GM23338 (cell line): ENCODE results near the gene STX7. TPM values are rescaled to one million over a fixed set of nuclear protein-coding genes. Genes with fewer than 3 reads are reported as not detected.

Source experiments
- ATAC-seq: fragments of 200-7000 bp; cut with Tn5 transposase; 3 replicates; pipeline ENCODE4 v1.9.1; 2020
- DNase-seq: peaks from one replicate; pipeline ENCODE4 v3.0.0-alpha.2; 2015; ENCODE audit warnings: low spot score
- H2AFZ ChIP-seq: fragments of 200-600 bp; sonication (generic); 2 replicates; pipeline ENCODE4 v1.8.0; 2016; ENCODE audit warnings: antibody characterized with exemption, mild to moderate bottlenecking, moderate library complexity
- H3F3A ChIP-seq: fragments of 200-600 bp; sonication (generic); replicated peaks from 2 replicates; pipeline ENCODE4 v1.8.0; 2017; ENCODE audit warnings: antibody characterized with exemption, mixed run types, low read depth
- H3K27ac ChIP-seq: fragments of 200-600 bp; sonication (generic); 2 replicates; pipeline ENCODE4 v1.6.1; 2016; ENCODE audit warnings: low read depth
- H3K27me3 ChIP-seq: fragments of 200-600 bp; sonication (generic); 2 replicates; pipeline ENCODE4 v1.8.0; 2016; ENCODE audit warnings: mild to moderate bottlenecking, mixed run types, moderate library complexity; ENCODE audit not compliant: insufficient read depth
- H3K36me3 ChIP-seq: fragments of 200-600 bp; sonication (generic); 2 replicates; pipeline ENCODE4 v1.8.0; 2016; ENCODE audit warnings: mild to moderate bottlenecking; ENCODE audit not compliant: insufficient read depth
- H3K4me1 ChIP-seq: fragments of 200-600 bp; sonication (generic); 2 replicates; pipeline ENCODE4 v1.8.0; 2016; ENCODE audit warnings: mild to moderate bottlenecking, moderate library complexity; ENCODE audit not compliant: insufficient read depth
- H3K4me2 ChIP-seq: fragments of 200-600 bp; sonication (generic); 2 replicates; pipeline ENCODE4 v1.7.1; 2017; ENCODE audit warnings: mixed run types
- H3K4me3 ChIP-seq: fragments of 200-600 bp; sonication (generic); 2 replicates; pipeline ENCODE4 v1.6.1; 2016; ENCODE audit warnings: mixed run types
- H3K79me2 ChIP-seq: fragments of 200-600 bp; sonication (generic); replicated peaks from 2 replicates; pipeline ENCODE4 v1.8.0; 2017; ENCODE audit warnings: mild to moderate bottlenecking; ENCODE audit not compliant: insufficient read depth
- H3K9me2 ChIP-seq: fragments of 200-600 bp; sonication (generic); 2 replicates; pipeline ENCODE4 v1.8.0; 2017; ENCODE audit not compliant: insufficient read depth
- H4K20me1 ChIP-seq: fragments of 200-600 bp; sonication (generic); replicated peaks from 2 replicates; pipeline ENCODE4 v1.8.0; 2017; ENCODE audit warnings: mild to moderate bottlenecking; ENCODE audit not compliant: insufficient read depth
- H3K27ac Mint-ChIP-seq: 2 replicates; pipeline ENCODE4 v1.8.0; 2020; ENCODE audit warnings: inconsistent platforms, mild to moderate bottlenecking, moderate library complexity, mixed read lengths
- H3K27me3 Mint-ChIP-seq: 3 replicates; pipeline ENCODE4 v1.8.0; 2022; ENCODE audit warnings: low read depth, mild to moderate bottlenecking, moderate library complexity, mixed read lengths, inconsistent platforms; ENCODE audit not compliant: insufficient read depth, poor library complexity
- H3K36me3 Mint-ChIP-seq: 3 replicates; pipeline ENCODE4 v1.8.0; 2021; ENCODE audit warnings: low read depth, mild to moderate bottlenecking, inconsistent platforms, moderate library complexity, mixed read lengths
- H3K4me1 Mint-ChIP-seq: 3 replicates; pipeline ENCODE4 v1.8.0; 2020; ENCODE audit warnings: mild to moderate bottlenecking, inconsistent platforms, mixed read lengths
- H3K4me3 Mint-ChIP-seq: 3 replicates; pipeline ENCODE4 v1.8.0; 2021; ENCODE audit warnings: moderate library complexity, mild to moderate bottlenecking, inconsistent platforms, mixed read lengths
- H3K9me3 Mint-ChIP-seq: 3 replicates; pipeline ENCODE4 v1.8.0; 2020; ENCODE audit warnings: moderate library complexity, mild to moderate bottlenecking, inconsistent platforms, mixed read lengths
- CREB1 ChIP-seq: fragments of 250-450 bp; sonication (Bioruptor Pico); IDR thresholded peaks from 2 replicates; pipeline ENCODE4 v1.5.0; 2020; ENCODE audit warnings: low read depth, mild to moderate bottlenecking, moderate library complexity
- ETS1 ChIP-seq: IDR thresholded peaks from 2 replicates; pipeline ENCODE4 v1.6.1; 2016; ENCODE audit warnings: antibody characterized with exemption
- EZH2 ChIP-seq: fragments of 200-600 bp; sonication (generic); IDR thresholded peaks from one replicate; pipeline ENCODE4 v1.8.0; 2017; ENCODE audit warnings: antibody characterized with exemption, mild to moderate bottlenecking, low read depth; ENCODE audit not compliant: unreplicated experiment
- JUNB ChIP-seq: IDR thresholded peaks from one replicate; pipeline ENCODE4 v1.6.1; 2016; ENCODE audit warnings: antibody characterized with exemption; ENCODE audit not compliant: unreplicated experiment
- NANOG ChIP-seq: IDR thresholded peaks from 2 replicates; pipeline ENCODE4 v1.6.1; 2016; ENCODE audit warnings: antibody characterized with exemption, borderline replicate concordance
- POLR2AphosphoS5 ChIP-seq: IDR thresholded peaks from 2 replicates; pipeline ENCODE4 v1.6.1; 2016; ENCODE audit warnings: antibody characterized with exemption, low read depth
- REST ChIP-seq: IDR thresholded peaks from one replicate; pipeline ENCODE4 v1.6.1; 2018; ENCODE audit warnings: antibody characterized with exemption; ENCODE audit not compliant: unreplicated experiment
- STAT1 ChIP-seq: IDR thresholded peaks from one replicate; pipeline ENCODE4 v1.6.1; 2016; ENCODE audit warnings: antibody characterized with exemption; ENCODE audit not compliant: unreplicated experiment
- ZNF114 ChIP-seq: fragments of 250-450 bp; sonication (Bioruptor Pico); IDR thresholded peaks from 2 replicates; pipeline ENCODE4 v1.5.0; 2020; ENCODE audit warnings: mild to moderate bottlenecking, moderate library complexity
- ZNF331 ChIP-seq: fragments of 250-450 bp; sonication (Bioruptor Pico); IDR thresholded peaks from 2 replicates; pipeline ENCODE4 v1.5.0; 2020; ENCODE audit warnings: low read depth, mild to moderate bottlenecking, moderate library complexity
- polyA plus RNA-seq: library from polyadenylated mRNA; unstranded; fragments of >200 nt; fragmentation: Nextera tagmentation; extraction: Ambion mirVana; gene quantifications from 2 replicates; pipeline ENCODE4 v1.2.1, GENCODE V29; 2016
- total RNA-seq: library from RNA; depleted of rRNA; stranded (reverse); fragments of >200 nt; shearing (Covaris generic); gene quantifications from 2 replicates; pipeline ENCODE4 v1.2.3, GENCODE V29; 2014
- TF ChIP-seq, protein P1 (sequence below): fragments of 250-450 bp; sonication (Bioruptor Pico); IDR thresholded peaks from 2 replicates; pipeline ENCODE4 v1.5.0; 2020; ENCODE audit warnings: mild to moderate bottlenecking, moderate library complexity
- TF ChIP-seq, protein P2 (sequence below), 2 experiments: fragments of 200-600 bp in 1 of 2; sonication (generic) in 1 of 2; conservative IDR thresholded peaks; 2 replicates each; pipeline versions ENCODE4 v1.5.1 to v1.6.1; 2016 to 2017; ENCODE audit warnings: antibody characterized with exemption in 2 of 2, low read depth in 2 of 2, mild to moderate bottlenecking in 2 of 2, moderate library complexity in 1 of 2

The STX7 gene
- total and polyA plus RNA-seq, 2 experiments from 2014 or later: 22.4 to 28.8 TPM

- no peak for TF ChIP-seq JUNB
- TF ChIP-seq, protein P1, sequence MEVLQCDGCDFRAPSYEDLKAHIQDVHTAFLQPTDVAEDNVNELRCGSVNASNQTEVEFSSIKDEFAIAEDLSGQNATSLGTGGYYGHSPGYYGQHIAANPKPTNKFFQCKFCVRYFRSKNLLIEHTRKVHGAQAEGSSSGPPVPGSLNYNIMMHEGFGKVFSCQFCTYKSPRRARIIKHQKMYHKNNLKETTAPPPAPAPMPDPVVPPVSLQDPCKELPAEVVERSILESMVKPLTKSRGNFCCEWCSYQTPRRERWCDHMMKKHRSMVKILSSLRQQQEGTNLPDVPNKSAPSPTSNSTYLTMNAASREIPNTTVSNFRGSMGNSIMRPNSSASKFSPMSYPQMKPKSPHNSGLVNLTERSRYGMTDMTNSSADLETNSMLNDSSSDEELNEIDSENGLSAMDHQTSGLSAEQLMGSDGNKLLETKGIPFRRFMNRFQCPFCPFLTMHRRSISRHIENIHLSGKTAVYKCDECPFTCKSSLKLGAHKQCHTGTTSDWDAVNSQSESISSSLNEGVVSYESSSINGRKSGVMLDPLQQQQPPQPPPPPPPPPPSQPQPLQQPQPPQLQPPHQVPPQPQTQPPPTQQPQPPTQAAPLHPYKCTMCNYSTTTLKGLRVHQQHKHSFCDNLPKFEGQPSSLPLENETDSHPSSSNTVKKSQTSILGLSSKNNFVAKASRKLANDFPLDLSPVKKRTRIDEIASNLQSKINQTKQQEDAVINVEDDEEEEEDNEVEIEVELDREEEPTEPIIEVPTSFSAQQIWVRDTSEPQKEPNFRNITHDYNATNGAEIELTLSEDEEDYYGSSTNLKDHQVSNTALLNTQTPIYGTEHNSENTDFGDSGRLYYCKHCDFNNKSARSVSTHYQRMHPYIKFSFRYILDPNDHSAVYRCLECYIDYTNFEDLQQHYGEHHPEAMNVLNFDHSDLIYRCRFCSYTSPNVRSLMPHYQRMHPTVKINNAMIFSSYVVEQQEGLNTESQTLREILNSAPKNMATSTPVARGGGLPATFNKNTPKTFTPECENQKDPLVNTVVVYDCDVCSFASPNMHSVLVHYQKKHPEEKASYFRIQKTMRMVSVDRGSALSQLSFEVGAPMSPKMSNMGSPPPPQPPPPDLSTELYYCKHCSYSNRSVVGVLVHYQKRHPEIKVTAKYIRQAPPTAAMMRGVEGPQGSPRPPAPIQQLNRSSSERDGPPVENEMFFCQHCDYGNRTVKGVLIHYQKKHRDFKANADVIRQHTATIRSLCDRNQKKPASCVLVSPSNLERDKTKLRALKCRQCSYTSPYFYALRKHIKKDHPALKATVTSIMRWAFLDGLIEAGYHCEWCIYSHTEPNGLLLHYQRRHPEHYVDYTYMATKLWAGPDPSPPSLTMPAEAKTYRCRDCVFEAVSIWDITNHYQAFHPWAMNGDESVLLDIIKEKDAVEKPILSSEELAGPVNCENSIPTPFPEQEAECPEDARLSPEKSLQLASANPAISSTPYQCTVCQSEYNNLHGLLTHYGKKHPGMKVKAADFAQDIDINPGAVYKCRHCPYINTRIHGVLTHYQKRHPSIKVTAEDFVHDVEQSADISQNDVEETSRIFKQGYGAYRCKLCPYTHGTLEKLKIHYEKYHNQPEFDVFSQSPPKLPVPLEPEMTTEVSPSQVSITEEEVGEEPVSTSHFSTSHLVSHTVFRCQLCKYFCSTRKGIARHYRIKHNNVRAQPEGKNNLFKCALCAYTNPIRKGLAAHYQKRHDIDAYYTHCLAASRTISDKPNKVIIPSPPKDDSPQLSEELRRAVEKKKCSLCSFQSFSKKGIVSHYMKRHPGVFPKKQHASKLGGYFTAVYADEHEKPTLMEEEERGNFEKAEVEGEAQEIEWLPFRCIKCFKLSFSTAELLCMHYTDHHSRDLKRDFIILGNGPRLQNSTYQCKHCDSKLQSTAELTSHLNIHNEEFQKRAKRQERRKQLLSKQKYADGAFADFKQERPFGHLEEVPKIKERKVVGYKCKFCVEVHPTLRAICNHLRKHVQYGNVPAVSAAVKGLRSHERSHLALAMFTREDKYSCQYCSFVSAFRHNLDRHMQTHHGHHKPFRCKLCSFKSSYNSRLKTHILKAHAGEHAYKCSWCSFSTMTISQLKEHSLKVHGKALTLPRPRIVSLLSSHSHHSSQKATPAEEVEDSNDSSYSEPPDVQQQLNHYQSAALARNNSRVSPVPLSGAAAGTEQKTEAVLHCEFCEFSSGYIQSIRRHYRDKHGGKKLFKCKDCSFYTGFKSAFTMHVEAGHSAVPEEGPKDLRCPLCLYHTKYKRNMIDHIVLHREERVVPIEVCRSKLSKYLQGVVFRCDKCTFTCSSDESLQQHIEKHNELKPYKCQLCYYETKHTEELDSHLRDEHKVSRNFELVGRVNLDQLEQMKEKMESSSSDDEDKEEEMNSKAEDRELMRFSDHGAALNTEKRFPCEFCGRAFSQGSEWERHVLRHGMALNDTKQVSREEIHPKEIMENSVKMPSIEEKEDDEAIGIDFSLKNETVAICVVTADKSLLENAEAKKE (CRISPR knock-in tag): no peak
- TF ChIP-seq NANOG: no peak
- TF ChIP-seq ZNF331 (CRISPR knock-in tag): no peak
These were observed 99.5 kb downstream of the STX7 start (continued) for GRCh38 chr6:132413499-132413802.

DNA sequence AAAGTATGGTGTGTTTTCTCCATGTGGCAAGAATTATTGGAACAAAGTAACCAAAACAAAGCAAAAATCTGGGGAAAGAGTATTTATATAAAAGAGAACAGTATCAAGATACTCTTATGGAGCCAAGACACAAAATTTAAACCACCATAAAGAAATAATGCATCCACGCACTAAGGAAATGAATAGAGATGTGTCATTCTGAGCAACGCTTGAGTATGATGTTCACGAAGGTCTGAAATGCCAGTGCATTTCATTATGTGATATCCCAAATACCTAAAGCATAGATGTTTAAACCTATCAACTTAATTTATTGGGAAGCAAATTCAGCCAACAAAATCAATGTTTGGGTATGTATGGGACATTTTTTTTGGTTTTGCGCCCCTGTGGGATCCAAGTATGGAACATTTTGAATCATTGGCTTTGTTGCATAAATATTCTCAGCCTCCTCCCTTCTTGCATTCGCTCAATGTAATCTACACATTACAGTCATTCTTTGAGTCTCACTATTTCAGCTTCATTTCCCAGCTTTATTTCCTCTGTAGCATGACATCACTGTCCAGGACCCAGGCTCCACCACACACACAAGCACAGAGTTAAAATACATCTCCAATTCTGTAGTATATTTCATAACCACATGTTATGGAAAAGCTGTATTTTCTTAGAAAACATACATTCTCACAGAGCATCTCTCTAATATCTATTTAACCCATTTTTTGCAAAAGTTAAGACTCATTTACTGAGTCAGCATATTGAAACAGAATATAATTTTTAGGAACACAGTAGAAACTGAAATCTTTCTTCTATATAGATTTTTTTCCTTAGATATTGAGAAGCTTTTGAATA, 100.0 kb downstream of the STX7 start:
- no peak overlapping the region for H3K4me2 ChIP-seq
- ATAC-seq: no peak
- peaks cover 3% of the 10 kb centered on the region; the same call in 1 of the 2 replicates for H3K9me2 ChIP-seq
- H2AFZ ChIP-seq: no peak overlapping the region
- Mint-ChIP-seq H3K27ac (no peak overlapping the region), H3K9me3 (peaks cover 16% of the 10 kb centered on the region), H3K4me1 (no peaks in the 10 kb centered on the region), H3K27me3 (no peaks in the 10 kb centered on the region), H3K36me3 (peaks cover 3% of the 10 kb centered on the region; the same call in 1 of the 3 replicates), H3K4me3 (no peak overlapping the region)
- H3F3A ChIP-seq: no peaks in the 10 kb centered on the region
- no peak overlapping the region for H3K4me3 ChIP-seq
- H3K27me3 ChIP-seq: no peaks in the 10 kb centered on the region
- no peaks in the 10 kb centered on the region; the same call in 1 of the 2 replicates for H3K36me3 ChIP-seq
- no peak for DNase-seq
- no peaks in the 10 kb centered on the region for H3K4me1 ChIP-seq
- H3K27ac ChIP-seq: no peak overlapping the region
- H3K79me2 ChIP-seq: no peaks in the 10 kb centered on the region
- no peaks in the 10 kb centered on the region for H4K20me1 ChIP-seq
- TF ChIP-seq ZNF114 (CRISPR knock-in tag) (no peak), JUNB (no peak), CREB1 (CRISPR knock-in tag) (no peak), ETS1 (no peak), POLR2AphosphoS5 (no peak), STAT1 (no peak), REST (no peak), EZH2 (no peak), ZNF331 (CRISPR knock-in tag) (no peak)
- TF ChIP-seq, protein P2, sequence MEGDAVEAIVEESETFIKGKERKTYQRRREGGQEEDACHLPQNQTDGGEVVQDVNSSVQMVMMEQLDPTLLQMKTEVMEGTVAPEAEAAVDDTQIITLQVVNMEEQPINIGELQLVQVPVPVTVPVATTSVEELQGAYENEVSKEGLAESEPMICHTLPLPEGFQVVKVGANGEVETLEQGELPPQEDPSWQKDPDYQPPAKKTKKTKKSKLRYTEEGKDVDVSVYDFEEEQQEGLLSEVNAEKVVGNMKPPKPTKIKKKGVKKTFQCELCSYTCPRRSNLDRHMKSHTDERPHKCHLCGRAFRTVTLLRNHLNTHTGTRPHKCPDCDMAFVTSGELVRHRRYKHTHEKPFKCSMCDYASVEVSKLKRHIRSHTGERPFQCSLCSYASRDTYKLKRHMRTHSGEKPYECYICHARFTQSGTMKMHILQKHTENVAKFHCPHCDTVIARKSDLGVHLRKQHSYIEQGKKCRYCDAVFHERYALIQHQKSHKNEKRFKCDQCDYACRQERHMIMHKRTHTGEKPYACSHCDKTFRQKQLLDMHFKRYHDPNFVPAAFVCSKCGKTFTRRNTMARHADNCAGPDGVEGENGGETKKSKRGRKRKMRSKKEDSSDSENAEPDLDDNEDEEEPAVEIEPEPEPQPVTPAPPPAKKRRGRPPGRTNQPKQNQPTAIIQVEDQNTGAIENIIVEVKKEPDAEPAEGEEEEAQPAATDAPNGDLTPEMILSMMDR (conservative IDR thresholded peaks at IDR 0.05; ENCODE audit: low read depth in 2 of 2): no peak
